Endodermal cell (in vitro differentiated cells): Measurements from ENCODE around the gene CPZ. TPM values are rescaled to one million over a fixed set of nuclear protein-coding genes. Genes with fewer than 3 reads are reported as not detected.

Experiments
- DNase-seq: peaks from one replicate; pipeline ENCODE4 v3.0.0-alpha.2; 2017
- H3K27ac ChIP-seq: 2 replicates; pipeline ENCODE4 v1.5.1; 2013; ENCODE audit warnings: mild to moderate bottlenecking, low read depth, low read length, moderate library complexity
- H3K27me3 ChIP-seq: 2 replicates; pipeline ENCODE4 v1.6.1; 2013; ENCODE audit warnings: mild to moderate bottlenecking, low read length, moderate library complexity; ENCODE audit not compliant: insufficient read depth, control insufficient read depth, poor library complexity, severe bottlenecking
- H3K36me3 ChIP-seq: 2 replicates; pipeline ENCODE4 v1.7.0; 2013; ENCODE audit warnings: mild to moderate bottlenecking, low read length, moderate library complexity; ENCODE audit not compliant: control insufficient read depth, insufficient read depth
- H3K4me1 ChIP-seq: one replicate; pipeline ENCODE4 v1.7.0; 2013; ENCODE audit warnings: low read length; ENCODE audit not compliant: control insufficient read depth, insufficient read depth
- H3K4me3 ChIP-seq: 2 replicates; pipeline ENCODE4 v1.5.1; 2013; ENCODE audit warnings: mild to moderate bottlenecking, low read length, moderate library complexity
- H3K9ac ChIP-seq: 2 replicates; pipeline ENCODE4 v1.6.1; 2013; ENCODE audit warnings: mild to moderate bottlenecking, low read length, moderate library complexity; ENCODE audit not compliant: poor library complexity, severe bottlenecking; ENCODE audit errors: extremely low read depth
- H3K9me3 ChIP-seq: 2 replicates; pipeline ENCODE4 v1.6.1; 2013; ENCODE audit warnings: mild to moderate bottlenecking, low read length, moderate library complexity; ENCODE audit not compliant: control insufficient read depth
- H3K27ac Mint-ChIP-seq: 2 replicates; pipeline ENCODE4 v1.8.0; 2020; ENCODE audit warnings: mixed read lengths
- H3K27me3 Mint-ChIP-seq: 2 replicates; pipeline ENCODE4 v1.8.0; 2021; ENCODE audit warnings: mild to moderate bottlenecking, mixed read lengths; ENCODE audit not compliant: insufficient read depth
- H3K36me3 Mint-ChIP-seq: 2 replicates; pipeline ENCODE4 v1.8.0; 2020; ENCODE audit warnings: low read depth, mixed read lengths
- H3K4me1 Mint-ChIP-seq: 2 replicates; pipeline ENCODE4 v1.8.0; 2020; ENCODE audit warnings: mixed read lengths
- H3K4me3 Mint-ChIP-seq: 2 replicates; pipeline ENCODE4 v1.8.0; 2020; ENCODE audit warnings: mild to moderate bottlenecking, moderate library complexity, mixed read lengths
- H3K9me3 Mint-ChIP-seq: 2 replicates; pipeline ENCODE4 v1.8.0; 2020; ENCODE audit warnings: mild to moderate bottlenecking, mixed read lengths
- CTCF ChIP-seq: fragments of 200-600 bp; sonication (generic); conservative IDR thresholded peaks from 2 replicates; pipeline ENCODE4 v1.5.0; 2021; ENCODE audit warnings: antibody characterized with exemption, mild to moderate bottlenecking
- WGBS, 2 experiments: methylation state at CpG; one replicate each; pipeline versions ENCODE4 v1.1.5 to v1.1.7; 2013; ENCODE audit warnings: missing lambda C conversion rate in 2 of 2, mixed read lengths in 1 of 2; ENCODE audit not compliant: insufficient coverage in 1 of 2, insufficient read length in 1 of 2; 5-methylcytosine and 5-hydroxymethylcytosine counted together
- total RNA-seq, 2 donors: library from RNA; stranded (reverse); fragmentation: NEBNext Ultra II Directional in 1 of 2; extraction: Animal tissue kit (Norgen Biotek cat#: 25700) in 1 of 2; gene quantifications; 2 replicates in 1 of 2; 3 replicates in 1 of 2; pipeline ENCODE4 v1.2.1, GENCODE V29; 2021

CPZ gene
- total RNA-seq, 2 donors from 2014 or later, result 23.9 to 33.6 TPM

- no peaks in the 10 kb centered on the region for H3K4me1 Mint-ChIP-seq
- DNase-seq, result no peak
- H3K27ac ChIP-seq, result no peak overlapping the region
- no peaks in the 10 kb centered on the region for H3K9me3 Mint-ChIP-seq
- no peak overlapping the region for H3K27ac Mint-ChIP-seq
- WGBS, 2 experiments, result 77 to 82% methylated on average over 6 to 9 of the region's 9 CpGs
- no peaks in the 10 kb centered on the region for H3K27me3 ChIP-seq
- no peak overlapping the region for H3K4me3 ChIP-seq
- no peaks in the 10 kb centered on the region for H3K9me3 ChIP-seq
- H3K36me3 ChIP-seq, result peaks cover 12% of the 10 kb centered on the region
- TF ChIP-seq CTCF, result no peak
- no peak overlapping the region for H3K9ac ChIP-seq
- H3K4me1 ChIP-seq, result no peaks in the 10 kb centered on the region
- peaks cover 7% of the 10 kb centered on the region for H3K36me3 Mint-ChIP-seq
- no peak overlapping the region for H3K4me3 Mint-ChIP-seq
- H3K27me3 Mint-ChIP-seq, result no peaks in the 10 kb centered on the region
These were observed 7.1 kb downstream of the CPZ start for GRCh38 chr4:8599657-8600056.

- Histone ChIP-seq H3K9ac (no peak overlapping the region), H3K9me3 (no peaks in the 10 kb centered on the region), H3K4me3 (no peak overlapping the region), H3K4me1 (no peaks in the 10 kb centered on the region), H3K27me3 (no peaks in the 10 kb centered on the region), H3K27ac (no peak overlapping the region), H3K36me3 (peaks cover 16% of the 10 kb centered on the region)
- no peaks in the 10 kb centered on the region for H3K4me1 Mint-ChIP-seq
- no peaks in the 10 kb centered on the region for H3K27me3 Mint-ChIP-seq
- peaks cover 7% of the 10 kb centered on the region for H3K36me3 Mint-ChIP-seq
- no peak overlapping the region for H3K27ac Mint-ChIP-seq
- 90 to 92% methylated on average over 11 to 13 of the region's 13 CpGs for WGBS, 2 experiments
- TF ChIP-seq CTCF, result no peak
- no peak overlapping the region for H3K4me3 Mint-ChIP-seq
- no peaks in the 10 kb centered on the region for H3K9me3 Mint-ChIP-seq
- no peak for DNase-seq
These were observed 7.7 kb downstream of the CPZ start for GRCh38 chr4:8600266-8600665.

GRCh38 chr4:8600686-8601085 is 8.1 kb downstream of the CPZ start:
- no peaks in the 10 kb centered on the region for H3K9me3 Mint-ChIP-seq
- no peak overlapping the region for H3K27ac Mint-ChIP-seq
- H3K27me3 Mint-ChIP-seq, result no peaks in the 10 kb centered on the region
- no peak overlapping the region for H3K4me3 ChIP-seq
- H3K4me3 Mint-ChIP-seq, result no peak overlapping the region
- no peaks in the 10 kb centered on the region for H3K27me3 ChIP-seq
- no peak overlapping the region for H3K9ac ChIP-seq
- H3K4me1 Mint-ChIP-seq, result no peaks in the 10 kb centered on the region
- DNase-seq, result no peak
- no peaks in the 10 kb centered on the region for H3K9me3 ChIP-seq
- H3K27ac ChIP-seq, result no peak overlapping the region
- H3K36me3 ChIP-seq, result peaks cover 18% of the 10 kb centered on the region
- H3K36me3 Mint-ChIP-seq, result peaks cover 7% of the 10 kb centered on the region
- no peaks in the 10 kb centered on the region for H3K4me1 ChIP-seq
- 92 to 95% methylated on average over 9 to 12 of the region's 12 CpGs for WGBS, 2 experiments
- TF ChIP-seq CTCF, result no peak
